NCI-H460 (cell line): ENCODE data around the gene LRRN2. TPM values are rescaled to one million over a fixed set of nuclear protein-coding genes. Genes with fewer than 3 reads are reported as not detected.
"Not testable (repeated sequence)": the region's sequence is repeated elsewhere in the genome, so short reads cannot be mapped to it uniquely, and the experiment has no call there.

Source experiments
- DNase-seq: peaks from one replicate; pipeline ENCODE4 v3.0.0-alpha.2; 2016; ENCODE audit warnings: low read depth; ENCODE audit errors: extremely low read depth
- small RNA-seq, 2 experiments: library from RNA; depleted of rRNA; stranded (forward); fragments of <200 nt; gene quantifications; one replicate each; pipeline ENCODE3, GENCODE V24; 2014
- total RNA-seq: library from RNA; depleted of rRNA; stranded (reverse); fragments of >200 nt; shearing (Covaris generic); gene quantifications from 2 replicates; pipeline ENCODE4 v1.2.3, GENCODE V29; 2014; rRNA removed

LRRN2 gene
- total RNA-seq, 1 experiment from 2014 or later = 0.82 TPM

DNA sequence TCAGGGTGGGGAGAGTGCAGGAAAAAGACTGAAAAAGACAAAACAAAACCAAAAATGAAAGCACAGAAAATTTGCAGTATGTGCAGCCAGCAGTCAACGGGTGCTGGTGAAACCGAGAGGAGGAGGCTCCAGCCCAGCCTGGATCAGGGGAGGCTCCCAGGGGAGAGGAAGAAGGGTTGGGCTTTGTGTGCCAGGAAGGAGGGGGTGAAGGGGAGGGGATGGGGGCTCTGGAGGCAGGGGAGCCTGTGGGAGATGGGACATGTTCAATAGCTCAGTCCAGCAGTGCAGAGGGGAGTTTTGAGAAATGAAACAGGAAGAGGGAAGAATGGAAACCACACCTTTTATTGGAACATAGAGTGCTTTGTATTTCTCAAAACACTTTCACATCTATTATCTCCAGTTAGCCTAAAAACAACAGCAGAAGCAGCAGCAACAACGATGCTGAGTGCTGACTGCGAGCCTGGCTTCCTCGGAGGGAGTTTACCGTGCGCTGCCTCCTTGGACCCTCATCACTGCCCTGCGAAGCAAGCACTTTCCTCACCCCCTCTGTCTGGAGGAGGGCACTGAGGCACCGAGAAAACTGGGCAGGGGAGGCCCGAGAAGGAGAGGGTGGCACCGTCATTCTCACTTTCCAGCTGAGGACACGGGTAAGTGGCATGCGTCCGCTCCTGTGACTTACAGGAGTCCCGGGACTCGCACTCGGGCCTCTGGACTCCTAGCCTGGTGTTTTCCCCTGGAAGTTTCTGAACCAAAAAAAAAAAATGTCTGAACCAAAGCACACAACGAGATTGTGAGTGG lies 106.5 kb downstream of the LRRN2 start:
- DNase-seq = no peak

- DNase-seq = no peak
Observed at GRCh38 chr1:204577794-204578478, 107.6 kb downstream of the LRRN2 start.

GRCh38 chr1:204576422-204576821 lies 109.1 kb downstream of the LRRN2 start:
- DNase-seq = no peak

DNA sequence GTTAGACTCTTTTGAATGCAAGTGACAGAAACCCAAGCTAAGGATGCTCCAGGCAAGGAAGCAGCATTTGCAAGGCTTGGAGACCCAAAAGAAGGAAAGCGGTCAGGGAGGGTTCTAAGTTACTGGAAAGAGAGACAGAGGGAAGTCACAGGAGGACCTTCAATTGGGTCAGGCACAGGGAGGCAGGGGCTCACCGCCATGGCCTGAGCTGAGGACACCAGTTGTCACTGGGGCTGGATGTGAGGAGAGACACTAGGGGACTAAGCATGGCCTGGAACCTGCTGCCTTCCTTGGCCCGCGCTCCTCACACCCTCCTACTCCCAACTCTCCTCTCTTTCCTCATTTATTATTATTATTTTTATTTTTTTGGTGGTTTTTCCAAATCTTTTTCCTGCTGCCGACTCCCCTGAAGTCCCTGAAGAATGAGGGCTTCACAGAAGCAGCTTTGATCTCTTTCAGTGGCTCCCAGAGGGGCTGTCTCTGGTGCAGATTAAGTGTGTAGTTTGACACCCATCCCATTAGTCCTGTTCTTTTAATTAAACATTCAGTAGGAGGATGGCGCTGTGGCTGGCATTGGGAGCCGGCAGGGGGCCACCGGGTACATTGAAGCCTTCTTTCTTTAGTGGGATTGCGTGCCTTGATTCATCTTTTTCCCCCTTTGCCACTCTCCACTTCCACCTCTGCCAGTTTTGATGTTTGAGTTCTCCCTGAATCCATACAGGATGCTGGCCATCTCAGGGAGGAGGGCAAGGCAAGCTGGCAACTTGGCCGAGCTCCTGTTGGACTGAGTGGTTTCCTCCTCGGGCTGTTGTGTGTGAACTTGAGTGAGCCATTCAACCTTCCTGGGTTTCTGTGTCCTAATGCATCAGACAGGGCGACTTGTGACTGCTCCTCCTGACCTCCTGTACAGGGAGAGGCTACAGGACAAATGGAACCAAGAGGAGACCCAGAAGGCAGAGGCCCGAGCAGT lies 110.0 kb downstream of the LRRN2 start:
- no peak for DNase-seq

- DNase-seq = no peak
Observed at GRCh38 chr1:204574865-204575163, 110.7 kb downstream of the LRRN2 start.

- no peak for DNase-seq
Observed at GRCh38 chr1:204574016-204574864, 111.3 kb downstream of the LRRN2 start.

DNA sequence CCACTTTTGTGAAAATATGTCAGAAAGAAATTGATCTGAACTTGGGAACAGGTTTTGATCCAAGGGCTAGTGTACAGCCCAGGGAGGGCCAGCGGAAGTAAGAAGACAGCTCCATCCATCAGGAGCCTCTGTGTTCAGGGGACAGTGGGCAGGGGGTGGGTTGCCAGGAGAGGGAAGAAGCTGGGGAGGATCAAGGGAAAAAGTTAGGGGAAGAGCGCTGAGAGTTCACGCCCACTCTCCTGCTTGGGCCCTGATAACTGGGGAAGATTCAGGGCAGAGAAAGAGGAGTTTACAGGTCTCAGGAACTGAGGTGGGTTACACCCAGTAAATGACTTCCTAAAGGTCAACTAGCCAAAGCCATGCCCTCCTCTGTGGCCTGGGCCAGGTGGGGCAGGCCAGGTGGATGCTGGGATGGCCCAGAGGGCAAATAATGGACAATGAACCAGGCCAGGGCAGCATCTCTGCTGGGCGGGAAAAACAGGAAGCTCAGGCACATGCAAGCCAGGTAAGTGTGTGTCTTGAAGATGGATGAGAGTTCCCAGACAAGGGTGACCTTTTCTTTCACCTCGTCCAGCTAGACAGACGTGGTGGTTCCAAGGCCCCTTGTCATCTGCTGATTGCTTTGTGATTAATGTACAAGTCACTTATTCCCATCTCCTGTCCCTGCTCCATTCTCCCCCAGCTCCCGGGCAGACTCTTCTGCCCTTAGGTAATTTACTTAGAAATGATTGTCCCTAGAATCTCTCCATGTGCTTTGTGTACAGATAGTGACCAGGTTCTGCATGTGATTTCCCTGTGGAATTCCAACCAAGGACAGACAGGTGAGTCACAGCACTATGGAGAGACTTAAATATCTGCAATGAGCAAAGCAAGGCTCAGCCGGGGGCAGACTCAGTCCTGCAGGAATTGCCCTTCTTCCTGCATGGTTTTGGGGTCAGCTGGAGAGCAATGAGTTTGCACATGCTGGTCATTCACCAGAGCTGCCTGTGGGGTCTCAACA lies 112.3 kb downstream of the LRRN2 start:
- no peak for DNase-seq

- no peak for DNase-seq
Observed at GRCh38 chr1:204571631-204572030, 113.9 kb downstream of the LRRN2 start.

- no peak for DNase-seq
Observed at GRCh38 chr1:204571128-204571527, 114.4 kb downstream of the LRRN2 start.

- DNase-seq = not testable (repeated sequence)
Observed at GRCh38 chr1:204570021-204570420, 115.5 kb downstream of the LRRN2 start.

GRCh38 chr1:204569478-204569877 lies 116.1 kb downstream of the LRRN2 start:
- DNase-seq = no peak

GRCh38 chr1:204568576-204569315 lies 116.8 kb downstream of the LRRN2 start:
- no peak for DNase-seq

Small RNAs within 50 kb of the gene (small RNA-seq; reads per million reads assigned to genes)
- gene RF00601 (0 reads per million in 2 experiments), gene RNA5SP75 (0 reads per million in 2 experiments)

Other genes starting within 250 kb of the LRRN2 start
- gene PIK3C2B, start 190.9 kb downstream of the LRRN2 start, total RNA-seq = 4.3 and 6.1 TPM in 2 replicates
- gene MDM4, start 169.3 kb downstream of the LRRN2 start, total RNA-seq = 61.3 and 82.6 TPM in 2 replicates
- gene NFASC, start 185.1 kb upstream of the LRRN2 start, total RNA-seq = 0.12 and 0.52 TPM in 2 replicates